ENCODE data around the gene MRPL14.

Gene MRPL14

DNA sequence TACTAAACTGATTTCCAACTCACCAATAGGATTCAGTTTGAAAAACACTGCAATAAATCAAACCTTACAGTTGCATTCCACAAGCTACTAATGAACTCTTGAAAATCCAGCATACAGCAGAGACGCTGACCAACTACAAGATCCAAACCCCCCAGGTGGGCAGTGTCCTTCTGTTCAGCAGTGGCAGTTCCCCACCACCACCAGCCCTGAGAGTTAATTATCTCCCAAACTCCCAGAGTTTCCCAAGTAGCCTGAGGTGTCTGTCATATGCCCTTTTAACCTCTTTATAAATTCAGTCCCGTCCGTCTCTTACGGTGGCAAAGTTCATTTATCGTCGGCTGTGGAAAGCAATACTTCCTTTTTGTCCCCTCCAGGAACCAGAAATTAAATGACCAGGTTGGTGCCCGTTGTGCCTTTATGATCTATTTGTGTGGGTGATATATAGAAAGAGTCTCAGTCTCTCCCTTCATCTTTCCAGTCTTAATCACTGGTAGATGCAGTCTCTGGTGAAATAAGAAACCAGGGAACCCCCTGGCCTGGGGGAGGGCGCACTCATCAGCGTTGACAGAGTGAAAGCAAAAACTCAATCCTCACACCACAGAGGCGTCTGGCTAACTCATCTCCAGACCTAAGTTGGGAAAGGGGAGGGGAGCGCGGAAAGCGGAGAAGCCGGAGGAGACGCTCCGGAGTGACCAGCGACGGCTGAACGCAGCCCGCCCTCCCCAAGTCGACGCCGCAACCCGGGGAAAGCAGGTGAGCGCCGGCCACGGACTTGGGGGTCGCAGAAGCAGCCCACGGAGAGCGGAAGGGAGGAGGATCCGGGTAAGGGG lies 717 bp downstream of the MRPL14 start:
- TF ChIP-seq, protein P1, sequence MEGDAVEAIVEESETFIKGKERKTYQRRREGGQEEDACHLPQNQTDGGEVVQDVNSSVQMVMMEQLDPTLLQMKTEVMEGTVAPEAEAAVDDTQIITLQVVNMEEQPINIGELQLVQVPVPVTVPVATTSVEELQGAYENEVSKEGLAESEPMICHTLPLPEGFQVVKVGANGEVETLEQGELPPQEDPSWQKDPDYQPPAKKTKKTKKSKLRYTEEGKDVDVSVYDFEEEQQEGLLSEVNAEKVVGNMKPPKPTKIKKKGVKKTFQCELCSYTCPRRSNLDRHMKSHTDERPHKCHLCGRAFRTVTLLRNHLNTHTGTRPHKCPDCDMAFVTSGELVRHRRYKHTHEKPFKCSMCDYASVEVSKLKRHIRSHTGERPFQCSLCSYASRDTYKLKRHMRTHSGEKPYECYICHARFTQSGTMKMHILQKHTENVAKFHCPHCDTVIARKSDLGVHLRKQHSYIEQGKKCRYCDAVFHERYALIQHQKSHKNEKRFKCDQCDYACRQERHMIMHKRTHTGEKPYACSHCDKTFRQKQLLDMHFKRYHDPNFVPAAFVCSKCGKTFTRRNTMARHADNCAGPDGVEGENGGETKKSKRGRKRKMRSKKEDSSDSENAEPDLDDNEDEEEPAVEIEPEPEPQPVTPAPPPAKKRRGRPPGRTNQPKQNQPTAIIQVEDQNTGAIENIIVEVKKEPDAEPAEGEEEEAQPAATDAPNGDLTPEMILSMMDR (conservative IDR thresholded peaks at IDR 0.05; ENCODE audit: low read length), result no peak
- TF ChIP-seq EZH2phosphoT487 (IDR thresholded peaks at IDR 0.05; ENCODE audit: borderline replicate concordance), result no peak
- H3K4me3 ChIP-seq (ENCODE audit: low read length, poor library complexity, severe bottlenecking), result peak overlapping the region; percentile 85
- H4K20me1 ChIP-seq (ENCODE audit: insufficient read depth, low read length, poor library complexity, severe bottlenecking), result peaks cover 54% of the 10 kb centered on the region
- H3K9me2 ChIP-seq (replicated peaks; ENCODE audit: low read depth, low read length), result no peaks in the 10 kb centered on the region
- peak overlapping the region; percentile 52 for H2AFZ ChIP-seq (ENCODE audit: low read length)
- peak overlapping the region; percentile 76 for H3K9ac ChIP-seq (ENCODE audit: low read depth, low read length, poor library complexity, severe bottlenecking)
- no peaks in the 10 kb centered on the region for H3K27me3 ChIP-seq (ENCODE audit: insufficient read depth, low read length, poor library complexity, severe bottlenecking)
- peak overlapping the region; percentile 92 for H3K4me2 ChIP-seq (ENCODE audit: low read depth, low read length, poor library complexity, severe bottlenecking)
- H3K4me1 ChIP-seq (ENCODE audit: insufficient read depth, low read length, poor library complexity, severe bottlenecking), result peaks cover 51% of the 10 kb centered on the region
- H3K79me2 ChIP-seq (ENCODE audit: insufficient read depth, low read length), result peaks cover 52% of the 10 kb centered on the region
- no peaks in the 10 kb centered on the region for H3K9me3 ChIP-seq (ENCODE audit: insufficient read depth, low read depth, low read length)
- no peaks in the 10 kb centered on the region for H3K36me3 ChIP-seq (ENCODE audit: insufficient read depth, low read length)
- H3F3A ChIP-seq (ENCODE audit: low read depth), result no peaks in the 10 kb centered on the region

DNA sequence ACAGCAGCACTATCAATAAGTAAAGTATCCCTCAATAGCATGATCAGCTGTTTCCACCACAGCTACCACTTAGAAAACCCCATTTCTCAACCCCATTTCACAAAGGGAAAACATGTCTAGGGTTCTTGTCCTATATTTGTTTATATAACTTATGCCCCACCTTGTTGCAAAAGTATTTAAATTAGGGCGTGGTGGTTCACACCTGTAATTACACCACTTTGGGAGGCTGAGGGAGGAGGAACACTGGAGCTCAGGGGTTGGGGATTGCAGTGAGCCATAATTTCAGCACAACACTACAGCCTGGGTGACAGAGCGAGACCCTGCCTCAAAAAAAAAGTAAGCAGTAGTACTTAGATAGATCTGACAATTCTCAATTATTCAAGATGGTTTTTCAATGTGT lies 3.7 kb downstream of the MRPL14 start:
- Histone ChIP-seq H3K36me3 (ENCODE audit: insufficient read depth, low read length) (no peaks in the 10 kb centered on the region), H2AFZ (ENCODE audit: low read length) (no peak overlapping the region), H3K27me3 (ENCODE audit: insufficient read depth, low read length, poor library complexity, severe bottlenecking) (no peaks in the 10 kb centered on the region), H3K4me1 (ENCODE audit: insufficient read depth, low read length, poor library complexity, severe bottlenecking) (peaks cover 57% of the 10 kb centered on the region), H3F3A (ENCODE audit: low read depth) (no peaks in the 10 kb centered on the region), H3K4me2 (ENCODE audit: low read depth, low read length, poor library complexity, severe bottlenecking) (peak overlapping the region; percentile 92), H3K9me3 (ENCODE audit: insufficient read depth, low read depth, low read length) (no peaks in the 10 kb centered on the region), H4K20me1 (ENCODE audit: insufficient read depth, low read length, poor library complexity, severe bottlenecking) (peaks cover 83% of the 10 kb centered on the region), H3K9ac (ENCODE audit: low read depth, low read length, poor library complexity, severe bottlenecking) (no peak overlapping the region), H3K9me2 (replicated peaks; ENCODE audit: low read depth, low read length) (no peaks in the 10 kb centered on the region), H3K4me3 (ENCODE audit: low read length, poor library complexity, severe bottlenecking) (peak overlapping the region; percentile 85), H3K79me2 (ENCODE audit: insufficient read depth, low read length) (peaks cover 80% of the 10 kb centered on the region)
- TF ChIP-seq, protein P1 (conservative IDR thresholded peaks at IDR 0.05; ENCODE audit: low read length), result no peak
- TF ChIP-seq EZH2phosphoT487 (IDR thresholded peaks at IDR 0.05; ENCODE audit: borderline replicate concordance), result no peak

DNA sequence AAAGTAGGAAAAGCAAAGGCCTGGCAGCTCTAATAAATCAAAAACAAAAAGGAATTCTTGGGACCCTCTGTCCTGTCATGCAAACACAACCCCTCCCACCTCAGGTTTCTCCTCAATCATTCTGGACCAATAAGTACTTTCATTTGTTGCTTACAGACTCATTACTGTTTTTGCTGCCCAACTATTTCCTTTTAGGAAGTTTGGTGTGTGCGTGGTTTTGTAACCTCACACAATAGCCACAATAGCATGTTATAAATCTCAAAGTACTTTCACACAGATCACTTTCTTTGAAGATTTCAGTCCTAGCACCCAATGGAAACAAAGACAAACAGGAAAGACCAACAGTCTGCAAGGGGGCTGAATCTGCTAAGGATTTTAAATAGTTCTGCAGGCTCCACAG lies 4.5 kb downstream of the MRPL14 start:
- H3K79me2 ChIP-seq (ENCODE audit: insufficient read depth, low read length), result peaks cover 88% of the 10 kb centered on the region
- H3K4me1 ChIP-seq (ENCODE audit: insufficient read depth, low read length, poor library complexity, severe bottlenecking), result peaks cover 51% of the 10 kb centered on the region
- H3K36me3 ChIP-seq (ENCODE audit: insufficient read depth, low read length), result no peaks in the 10 kb centered on the region
- peak overlapping the region; percentile 92 for H3K4me2 ChIP-seq (ENCODE audit: low read depth, low read length, poor library complexity, severe bottlenecking)
- H3K9ac ChIP-seq (ENCODE audit: low read depth, low read length, poor library complexity, severe bottlenecking), result no peak overlapping the region
- TF ChIP-seq, protein P1 (conservative IDR thresholded peaks at IDR 0.05; ENCODE audit: low read length), result no peak
- TF ChIP-seq EZH2phosphoT487 (IDR thresholded peaks at IDR 0.05; ENCODE audit: borderline replicate concordance), result no peak; the same call in 1 of the 2 replicates
- H3F3A ChIP-seq (ENCODE audit: low read depth), result no peaks in the 10 kb centered on the region
- H3K4me3 ChIP-seq (ENCODE audit: low read length, poor library complexity, severe bottlenecking), result peak overlapping the region; percentile 85
- H4K20me1 ChIP-seq (ENCODE audit: insufficient read depth, low read length, poor library complexity, severe bottlenecking), result peaks cover 90% of the 10 kb centered on the region
- no peak overlapping the region for H2AFZ ChIP-seq (ENCODE audit: low read length)
- H3K9me2 ChIP-seq (replicated peaks; ENCODE audit: low read depth, low read length), result no peaks in the 10 kb centered on the region
- no peaks in the 10 kb centered on the region for H3K9me3 ChIP-seq (ENCODE audit: insufficient read depth, low read depth, low read length)
- H3K27me3 ChIP-seq (ENCODE audit: insufficient read depth, low read length, poor library complexity, severe bottlenecking), result no peaks in the 10 kb centered on the region
